ENCODE measurements around the gene CFL2. TPM values are rescaled to one million over a fixed set of nuclear protein-coding genes. Genes with fewer than 3 reads are reported as not detected.

The CFL2 gene
- 100 to 1,000 TPM; 229 to 307 (median 268) TPM for total RNA-seq

DNA sequence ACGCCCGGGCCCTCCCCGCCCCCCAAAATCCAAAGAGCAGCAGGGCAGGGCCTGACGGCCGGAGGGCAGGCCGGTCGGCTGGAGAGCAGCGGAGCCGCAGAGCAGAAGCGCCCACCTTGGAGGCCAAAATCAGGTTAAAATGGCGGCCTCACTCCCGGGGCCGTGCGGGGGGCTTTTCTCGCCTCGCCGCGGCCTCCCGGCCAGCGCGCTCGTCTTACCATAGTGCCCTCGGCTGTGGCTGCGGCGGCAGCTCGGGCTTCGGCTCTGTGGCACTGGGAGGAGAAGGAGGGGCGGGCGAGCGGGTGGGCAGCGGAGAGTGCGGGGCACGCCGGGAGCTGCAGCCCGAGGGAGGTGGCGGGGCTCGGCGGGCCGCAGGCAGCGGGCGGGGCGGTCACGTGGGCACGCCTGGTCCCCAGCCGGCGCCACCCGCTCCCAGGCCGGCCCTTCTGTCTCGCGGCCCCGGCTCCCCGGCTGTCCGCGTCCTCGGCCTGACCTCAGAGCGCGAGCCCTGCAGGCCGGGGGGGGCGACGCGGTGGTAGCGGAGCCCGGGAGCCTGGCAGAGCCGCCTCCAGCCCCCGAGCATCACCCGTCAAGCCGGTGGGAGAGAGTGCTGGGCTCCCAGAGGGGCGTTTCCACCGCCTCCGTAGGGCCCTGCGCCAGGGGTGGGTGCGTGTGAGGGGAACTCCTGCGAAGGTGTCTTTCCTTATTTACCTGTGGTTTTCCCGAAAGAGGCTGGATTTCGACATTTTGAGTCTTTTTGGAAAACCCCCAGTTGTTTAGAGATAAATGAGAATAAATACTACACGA is at the start of gene CFL2:
Gene CFL2, minus strand, starts transcription at position 274 of the 807 bp plus-strand sequence. Its CDS starts 53 bp downstream, at position 221.
- Histone ChIP-seq H3K9me3 (no peaks in the 10 kb centered on the region), H3K27me3 (no peaks in the 10 kb centered on the region), H3K4me1 (peaks cover 5 to 54% (median 11%) of the 10 kb centered on the region in 3 donors), H3K36me3 (peaks cover 5 to 13% of the 10 kb centered on the region in 2 donors), H3K27ac (peak within 1 kb of the TSS; percentile 98 to 100 (median 100)), H3K4me3 (peak within 1 kb of the TSS; percentile 90 to 100)
- WGBS, 2 donors (ENCODE audit: low coverage in 1 of 2) = 0% methylated on average over 1 to 6 of the region's 76 CpGs
- TF ChIP-seq, protein P1, sequence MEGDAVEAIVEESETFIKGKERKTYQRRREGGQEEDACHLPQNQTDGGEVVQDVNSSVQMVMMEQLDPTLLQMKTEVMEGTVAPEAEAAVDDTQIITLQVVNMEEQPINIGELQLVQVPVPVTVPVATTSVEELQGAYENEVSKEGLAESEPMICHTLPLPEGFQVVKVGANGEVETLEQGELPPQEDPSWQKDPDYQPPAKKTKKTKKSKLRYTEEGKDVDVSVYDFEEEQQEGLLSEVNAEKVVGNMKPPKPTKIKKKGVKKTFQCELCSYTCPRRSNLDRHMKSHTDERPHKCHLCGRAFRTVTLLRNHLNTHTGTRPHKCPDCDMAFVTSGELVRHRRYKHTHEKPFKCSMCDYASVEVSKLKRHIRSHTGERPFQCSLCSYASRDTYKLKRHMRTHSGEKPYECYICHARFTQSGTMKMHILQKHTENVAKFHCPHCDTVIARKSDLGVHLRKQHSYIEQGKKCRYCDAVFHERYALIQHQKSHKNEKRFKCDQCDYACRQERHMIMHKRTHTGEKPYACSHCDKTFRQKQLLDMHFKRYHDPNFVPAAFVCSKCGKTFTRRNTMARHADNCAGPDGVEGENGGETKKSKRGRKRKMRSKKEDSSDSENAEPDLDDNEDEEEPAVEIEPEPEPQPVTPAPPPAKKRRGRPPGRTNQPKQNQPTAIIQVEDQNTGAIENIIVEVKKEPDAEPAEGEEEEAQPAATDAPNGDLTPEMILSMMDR (IDR thresholded peaks at IDR 0.05) = no peak
- TF ChIP-seq POLR2AphosphoS5 (IDR thresholded peaks at IDR 0.05) (peak; percentile 95), EP300 (IDR thresholded peaks at IDR 0.05) (no peak), POLR2A (IDR thresholded peaks at IDR 0.05) (peak; percentile 88 to 89)
- ATAC-seq = peak; percentile 94

GRCh38 chr14:34755215-34755614 is 40.8 kb upstream of the CFL2 start:
- no peak for TF ChIP-seq POLR2AphosphoS5 (IDR thresholded peaks at IDR 0.05)
- no peak for TF ChIP-seq EP300 (IDR thresholded peaks at IDR 0.05)
- TF ChIP-seq, protein P1 (IDR thresholded peaks at IDR 0.05) = no peak
- TF ChIP-seq POLR2A (IDR thresholded peaks at IDR 0.05) = no peak
- no peaks in the 10 kb centered on the region for H3K9me3 ChIP-seq
- H3K4me3 ChIP-seq = no peak overlapping the region
- H3K4me1 ChIP-seq = no peaks in the 10 kb centered on the region
- 97 to 100% methylated on average over 1 to 2 of the region's 2 CpGs for WGBS, 2 donors (ENCODE audit: low coverage in 1 of 2)
- ATAC-seq = no peak
- peaks cover 0 to 72% of the 10 kb centered on the region in 2 donors for H3K36me3 ChIP-seq
- no peaks in the 10 kb centered on the region for H3K27me3 ChIP-seq
- no peak overlapping the region for H3K27ac ChIP-seq

DNA sequence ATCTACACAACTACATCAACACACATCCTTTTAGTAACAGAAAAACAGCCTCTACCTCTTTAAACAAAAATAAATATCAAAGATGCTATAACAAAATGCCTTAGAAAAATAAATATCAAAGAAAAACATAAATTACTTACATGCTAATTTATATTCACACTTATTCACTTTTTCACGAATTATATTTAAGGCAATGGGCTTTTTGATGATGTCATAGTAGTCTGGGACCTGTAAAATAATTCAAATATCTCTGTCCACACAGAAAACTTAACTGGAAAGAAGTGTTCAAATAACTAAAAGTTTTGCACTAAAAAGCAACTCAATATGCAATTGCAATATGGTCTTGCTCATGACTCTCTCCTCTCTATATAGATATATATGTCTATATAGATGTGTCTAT is 40.3 kb upstream of the CFL2 start:
- ATAC-seq = no peak
- Histone ChIP-seq H3K36me3 (peaks cover 0 to 67% of the 10 kb centered on the region in 2 donors), H3K27me3 (no peaks in the 10 kb centered on the region), H3K4me3 (no peak overlapping the region), H3K9me3 (no peaks in the 10 kb centered on the region), H3K27ac (no peak overlapping the region), H3K4me1 (no peaks in the 10 kb centered on the region)
- no peak for TF ChIP-seq POLR2A (IDR thresholded peaks at IDR 0.05)
- no peak for TF ChIP-seq EP300 (IDR thresholded peaks at IDR 0.05)
- TF ChIP-seq POLR2AphosphoS5 (IDR thresholded peaks at IDR 0.05) = no peak
- TF ChIP-seq, protein P1 (IDR thresholded peaks at IDR 0.05) = no peak
- WGBS, 2 donors (ENCODE audit: low coverage in 1 of 2) = 86 to 100% methylated on average over 1 of the region's 1 CpG

DNA sequence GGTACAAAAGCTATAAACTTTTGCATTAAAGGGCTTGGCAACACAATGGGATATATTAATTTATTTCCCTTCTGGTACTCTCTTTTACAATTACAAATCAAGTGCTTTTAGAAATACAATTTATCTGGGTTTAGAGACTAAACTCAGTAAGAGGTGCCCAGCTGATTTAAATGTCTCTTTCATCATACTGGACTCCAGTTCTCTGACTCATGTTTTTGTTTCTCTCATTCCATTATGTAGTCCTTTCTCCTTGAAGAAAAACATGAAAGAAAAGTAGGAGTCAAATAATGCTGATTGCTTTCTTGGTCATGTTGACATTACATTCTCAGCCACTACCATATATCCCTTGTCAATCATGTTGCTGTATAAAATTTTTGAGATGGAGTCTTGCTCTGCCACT is 36.3 kb upstream of the CFL2 start:
- Histone ChIP-seq H3K4me1 (no peaks in the 10 kb centered on the region), H3K4me3 (no peak overlapping the region), H3K27me3 (no peaks in the 10 kb centered on the region), H3K36me3 (peaks cover 0 to 31% of the 10 kb centered on the region in 2 donors), H3K27ac (no peak overlapping the region), H3K9me3 (no peaks in the 10 kb centered on the region)
- TF ChIP-seq POLR2A (IDR thresholded peaks at IDR 0.05) (no peak), EP300 (IDR thresholded peaks at IDR 0.05) (no peak)
- ATAC-seq = no peak

DNA sequence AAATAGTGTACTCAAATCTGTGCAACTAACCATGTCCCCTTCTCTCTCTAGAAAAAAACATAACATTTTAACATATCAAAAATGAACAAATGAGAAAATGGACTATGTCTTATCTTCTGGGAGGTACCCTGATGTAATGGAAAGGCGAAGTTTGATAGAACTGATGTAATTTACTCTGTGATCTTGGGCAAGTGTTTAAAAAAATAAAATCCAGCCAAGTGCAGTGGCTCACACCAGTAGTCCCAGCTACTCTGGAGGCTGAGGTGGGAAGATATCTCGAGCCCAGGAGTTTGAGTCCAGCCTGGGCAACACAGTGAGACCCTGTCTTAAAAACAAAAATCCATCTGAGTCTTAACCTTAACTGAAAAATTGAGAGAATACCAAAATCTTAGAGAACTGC is 35.8 kb upstream of the CFL2 start:
- TF ChIP-seq EP300 (IDR thresholded peaks at IDR 0.05) (no peak), POLR2AphosphoS5 (IDR thresholded peaks at IDR 0.05) (no peak), POLR2A (IDR thresholded peaks at IDR 0.05) (no peak)
- TF ChIP-seq, protein P1 (IDR thresholded peaks at IDR 0.05) = no peak
- Histone ChIP-seq H3K36me3 (peaks cover 0 to 27% of the 10 kb centered on the region in 2 donors), H3K27me3 (no peaks in the 10 kb centered on the region), H3K4me3 (no peak overlapping the region), H3K4me1 (no peaks in the 10 kb centered on the region), H3K27ac (no peak overlapping the region), H3K9me3 (no peaks in the 10 kb centered on the region)
- 92 to 100% methylated on average over 2 of the region's 2 CpGs for WGBS, 2 donors (ENCODE audit: low coverage in 1 of 2)
- ATAC-seq = no peak

Measured in gastroesophageal sphincter (tissue), 4 donors.